Measurements from ENCODE around the gene LGALS7. TPM values are rescaled to one million over a fixed set of nuclear protein-coding genes. Genes with fewer than 3 reads are reported as not detected.

LGALS7 gene
- total and polyA plus RNA-seq, 2 of the 8 experiments (the other 6 are each of a cell fraction or from before 2014, with no cell fraction given): 0.32 TPM; not detected in 1

GRCh38 chr19:38737921-38738737, 35.2 kb downstream of the LGALS7 start:
- Histone ChIP-seq H3K4me2 (ENCODE audit: insufficient read depth in 1 of 2, low read depth in 2 of 2, low read length in 2 of 2) (no peak overlapping the region; a peak in 1 of 4 replicates), H3K9ac (replicated peaks in 1 of 4; ENCODE audit: extremely low read depth in 1 of 4, low read depth in 3 of 4, low read length in 3 of 4) (no peak overlapping the region), H3K27ac (ENCODE audit: low read depth, low read length) (no peak overlapping the region), H2AFZ (ENCODE audit: low read length) (no peak overlapping the region), H2BK120ac (replicated peaks; ENCODE audit: low read depth, low read length) (no peak overlapping the region), H2BK20ac (ENCODE audit: low read length) (peak overlapping the region; percentile 61; the same call in 1 of the 2 replicates), H3K9me3 (ENCODE audit: insufficient read depth in 2 of 2, low read depth in 1 of 2, low read length in 1 of 2) (peaks cover 0 to 3% of the 10 kb centered on the region in 2 experiments; a peak in 1 of 4 replicates), H3K56ac (replicated peaks; ENCODE audit: insufficient read length, low read depth, low read length) (no peak overlapping the region), H3K23ac (ENCODE audit: insufficient read length) (no peak overlapping the region), H3K36me3 (ENCODE audit: control insufficient read depth in 2 of 4, insufficient read depth in 4 of 4, low read length in 3 of 4) (no peaks in the 10 kb centered on the region), H4K91ac (replicated peaks; ENCODE audit: insufficient read length, low read length) (no peak overlapping the region), H3K4me3 (ENCODE audit: extremely low read depth in 1 of 4, insufficient read depth in 2 of 4, low read depth in 3 of 4, low read length in 4 of 4) (no peak overlapping the region), H3K14ac (ENCODE audit: insufficient read length) (no peak overlapping the region), H3K79me1 (ENCODE audit: low read depth, low read length) (peaks cover 2% of the 10 kb centered on the region), H4K20me1 (replicated peaks in 1 of 2; ENCODE audit: control insufficient read depth in 1 of 2, insufficient read depth in 2 of 2, low read length in 2 of 2) (peaks cover 0 to 3% of the 10 kb centered on the region in 2 experiments), H2BK12ac (ENCODE audit: low read depth, low read length) (no peak overlapping the region; the same call in 1 of the 2 replicates), H3K18ac (ENCODE audit: extremely low read depth, low read length) (no peak overlapping the region; the same call in none of the 2 replicates), H3K23me2 (ENCODE audit: low read depth, low read length) (peaks cover 10% of the 10 kb centered on the region; the same call in 1 of the 2 replicates), H4K5ac (ENCODE audit: insufficient read length, low read depth, low read length) (no peak overlapping the region), H2BK15ac (ENCODE audit: low read length) (no peak overlapping the region), H2BK5ac (ENCODE audit: low read depth, low read length) (no peak overlapping the region), H3K4me1 (replicated peaks in 1 of 4; ENCODE audit: control insufficient read depth in 3 of 4, insufficient read depth in 4 of 4, low read length in 3 of 4) (peaks cover 0 to 15% (median 10%) of the 10 kb centered on the region in 4 experiments; a peak in 6 of 7 replicates), H3K27me3 (replicated peaks in 1 of 4; ENCODE audit: control insufficient read depth in 3 of 4, extremely low read depth in 1 of 4, insufficient read depth in 3 of 4, low read length in 3 of 4) (peaks cover 4 to 16% (median 13%) of the 10 kb centered on the region in 4 experiments), H3K79me2 (ENCODE audit: control insufficient read depth in 1 of 2, insufficient read depth in 2 of 2, low read length in 2 of 2) (no peaks in the 10 kb centered on the region), H2AK5ac (ENCODE audit: low read depth, low read length) (peak overlapping the region; percentile 46; the same call in 1 of the 2 replicates), H4K8ac (ENCODE audit: extremely low read depth, insufficient read depth, low read length) (no peak overlapping the region), H3K4ac (replicated peaks; ENCODE audit: insufficient read length, low read depth, low read length) (no peak overlapping the region)
- FAIRE-seq (no peak), DNase-seq (ENCODE audit: low read depth in 1 of 2, low spot score in 2 of 2) (no peak)
- TF ChIP-seq TBP (IDR thresholded peaks at IDR 0.05; ENCODE audit: low read depth, low read length) (no peak), SIX5 (IDR thresholded peaks at IDR 0.05; ENCODE audit: low read depth, low read length) (no peak), CTCF (IDR thresholded peaks at IDR 0.05; ENCODE audit: control extremely low read depth in 1 of 3, insufficient read depth in 1 of 3, low read depth in 1 of 3, low read length in 3 of 3) (peak in 1 of 3 experiments; percentile 36; a peak in 1 of 4 replicates), RBBP5 (IDR thresholded peaks at IDR 0.05; ENCODE audit: borderline replicate concordance, low read depth, low read length) (no peak)
- POLR2A ChIA-PET (ENCODE audit: partially characterized antibody): interaction anchor here (0.8 to 1.6 kb wide), 3 partner anchors 31 to 103 kb away, joined by 3 to 4 read pairs (median 3); partner anchors contain the start of gene ECH1
- CTCF ChIA-PET (ENCODE audit: partially characterized antibody): interaction anchor here (0.6 to 3.4 kb wide), 7 partner anchors 31 to 204 kb away, joined by 3 to 14 read pairs (median 4); no protein-coding TSS in a partner anchor
- WGBS, 2 experiments (ENCODE audit: extremely low coverage in 1 of 2, insufficient coverage in 1 of 2, insufficient read length in 1 of 2, insufficient replicate concordance in 2 of 2, low coverage in 1 of 2, low lambda C conversion rate in 2 of 2, missing lambda C conversion rate in 1 of 2): 89% methylated on average over 15 of the region's 21 CpGs; no CpG with 5 or more reads in 1 of the 2 experiments

Data from H1 (cell line).